ENCODE data around the gene GGT1.

- TF ChIP-seq CTCF (IDR thresholded peaks at IDR 0.05): no peak
- no peak for TF ChIP-seq POLR2A (IDR thresholded peaks at IDR 0.05)
Observed at GRCh38 chr22:24594569-24595120, 8.3 kb upstream of the GGT1 start.
